ENCODE measurements around the gene RMP24.
"Not testable (repeated sequence)": the region's sequence is repeated elsewhere in the genome, so short reads cannot be mapped to it uniquely, and the experiment has no call there.

RMP24 gene

GRCh38 chr18:35972197-35973000 lies at the start of gene RMP24:
TSS of gene RMP24 (plus strand) at chr18:35972679.
- DNase-seq, result peak; percentile 91 to 95

- DNase-seq, result no peak
Measured at GRCh38 chr18:35923939-35924684, 48.4 kb upstream of the RMP24 start.

GRCh38 chr18:35926884-35927283 lies 45.6 kb upstream of the RMP24 start:
- DNase-seq, result no peak

- DNase-seq, result no peak
Measured at GRCh38 chr18:35927430-35927829, 45.0 kb upstream of the RMP24 start.

GRCh38 chr18:35933982-35934381 lies 38.5 kb upstream of the RMP24 start:
- no peak for DNase-seq

- no peak for DNase-seq
Measured at GRCh38 chr18:35934891-35935290, 37.6 kb upstream of the RMP24 start.

GRCh38 chr18:35935805-35936204 lies 36.7 kb upstream of the RMP24 start:
- no peak for DNase-seq

GRCh38 chr18:35936951-35937350 lies 35.5 kb upstream of the RMP24 start:
- no peak for DNase-seq

- DNase-seq, result no peak
Measured at GRCh38 chr18:35938158-35938557, 34.3 kb upstream of the RMP24 start.

- no peak for DNase-seq
Measured at GRCh38 chr18:35938562-35938961, 33.9 kb upstream of the RMP24 start.

GRCh38 chr18:35939138-35939537 lies 33.3 kb upstream of the RMP24 start:
- DNase-seq, result peak; percentile 8 to 30

GRCh38 chr18:35941299-35941698 lies 31.2 kb upstream of the RMP24 start:
- no peak for DNase-seq

- DNase-seq, result no peak
Measured at GRCh38 chr18:35942133-35942532, 30.3 kb upstream of the RMP24 start.

GRCh38 chr18:35942661-35943060 lies 29.8 kb upstream of the RMP24 start:
- no peak for DNase-seq

GRCh38 chr18:35948080-35948479 lies 24.4 kb upstream of the RMP24 start:
- DNase-seq, result no peak

- DNase-seq, result no peak
Measured at GRCh38 chr18:35949090-35949489, 23.4 kb upstream of the RMP24 start.

- peak; percentile 46 to 48 for DNase-seq
Measured at GRCh38 chr18:35949903-35950627, 22.4 kb upstream of the RMP24 start.

- no peak for DNase-seq
Measured at GRCh38 chr18:35950628-35950982, 21.9 kb upstream of the RMP24 start.

GRCh38 chr18:35953688-35954087 lies 18.8 kb upstream of the RMP24 start:
- no peak for DNase-seq

- no peak for DNase-seq
Measured at GRCh38 chr18:35956226-35956625, 16.3 kb upstream of the RMP24 start.

- no peak for DNase-seq
Measured at GRCh38 chr18:35962320-35962719, 10.2 kb upstream of the RMP24 start.

- no peak for DNase-seq
Measured at GRCh38 chr18:35964319-35964718, 8.2 kb upstream of the RMP24 start.

GRCh38 chr18:35967866-35968265 lies 4.6 kb upstream of the RMP24 start:
- not testable (repeated sequence) for DNase-seq

All from Kasumi-1 (cell line).